ENCODE data around the gene CCDC24. TPM values are rescaled to one million over a fixed set of nuclear protein-coding genes. Genes with fewer than 3 reads are reported as not detected.

CCDC24 gene
- total and polyA plus RNA-seq, 3 experiments from 2014 or later = 0.43 to 3.4 (median 2.7) TPM

DNA sequence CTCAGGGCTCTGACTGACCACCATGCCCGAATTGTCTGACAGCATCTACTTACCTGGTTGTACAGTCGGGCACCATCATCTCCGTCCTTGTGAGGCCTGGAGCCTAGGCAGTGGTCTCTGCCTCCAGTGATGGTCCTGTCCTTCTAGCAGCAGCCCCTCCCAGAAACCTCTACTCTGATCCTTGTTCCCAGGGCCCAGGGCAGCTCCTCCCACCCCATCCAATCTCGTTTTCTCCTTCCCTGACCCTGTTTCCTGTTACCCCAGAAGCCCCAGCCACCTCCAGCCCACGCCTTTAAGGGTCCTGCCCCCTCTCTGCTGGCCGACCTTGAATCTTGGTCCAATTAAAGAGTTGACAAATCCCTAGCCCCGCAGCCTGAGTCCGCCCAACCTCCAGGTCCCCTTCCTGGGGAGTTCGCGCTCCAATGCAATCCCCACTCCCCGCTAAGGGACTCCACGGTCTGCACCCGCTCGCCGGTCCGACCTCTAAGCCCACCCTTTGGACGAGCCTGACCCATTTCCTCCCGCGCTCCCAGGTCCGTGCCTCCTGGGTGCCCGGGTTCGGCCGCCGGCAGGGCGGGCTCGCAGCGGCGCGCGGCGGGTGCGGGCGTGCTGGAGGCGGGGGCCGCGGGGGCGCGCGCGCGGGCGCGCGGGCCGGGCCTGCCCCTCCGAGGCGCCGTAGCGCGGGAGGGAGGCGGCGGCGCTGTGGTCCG is 12.7 kb upstream of the CCDC24 start, which contains the start of gene B4GALT2:
Gene B4GALT2, plus strand, starts transcription at position 660 of the 710 bp plus-strand sequence. CDS start 1,951 bp downstream, outside the sequence.
- Histone ChIP-seq H3K9me3 (ENCODE audit: low read length) (no peaks in the 10 kb centered on the region), H3K36me3 (ENCODE audit: insufficient read depth, low read length) (peaks cover 18% of the 10 kb centered on the region), H3K4me1 (ENCODE audit: insufficient read depth, low read length) (peaks cover 44% of the 10 kb centered on the region), H3K27me3 (ENCODE audit: insufficient read depth, low read length, poor library complexity, severe bottlenecking) (no peaks in the 10 kb centered on the region), H3K4me3 (ENCODE audit: low read length) (peak within 1 kb of the TSS; percentile 52), H3K27ac (ENCODE audit: low read depth, low read length) (peak within 1 kb of the TSS; percentile 43)
- Mint-ChIP-seq H3K4me1 (peaks cover 45 to 57% (median 54%) of the 10 kb centered on the region in 3 donors), H3K36me3 (peaks cover 3 to 40% (median 9%) of the 10 kb centered on the region in 3 donors), H3K27ac (peak within 1 kb of the TSS in 7 of 8 donors; percentile 57 to 91 (median 84)), H3K4me3 (peak within 1 kb of the TSS; percentile 89 to 98 (median 90)), H3K9me3 (no peaks in the 10 kb centered on the region), H3K27me3 (peaks cover 0 to 10% of the 10 kb centered on the region in 2 donors)
- DNase-seq = peak in 3 of 5 donors; percentile 28 to 29 (median 29)
- ChIA-PET CTCF (interaction anchor here (0.9 kb wide), 1 partner anchor 10 kb away, joined by 3 read pairs; no protein-coding TSS in a partner anchor), POLR2A (interaction anchor here (1.7 kb wide), 1 partner anchor 12 kb away, joined by 4 read pairs; the partner anchor contains the start of gene CCDC24)

- H3K36me3 ChIP-seq (ENCODE audit: insufficient read depth, low read length) = peaks cover 18% of the 10 kb centered on the region
- Mint-ChIP-seq H3K9me3 (no peaks in the 10 kb centered on the region), H3K27ac (no peak overlapping the region), H3K4me1 (peaks cover 40 to 52% (median 49%) of the 10 kb centered on the region in 3 donors), H3K4me3 (no peak overlapping the region), H3K36me3 (peaks cover 3 to 38% (median 9%) of the 10 kb centered on the region in 3 donors), H3K27me3 (peaks cover 0 to 10% of the 10 kb centered on the region in 2 donors)
- H3K4me3 ChIP-seq (ENCODE audit: low read length) = no peak overlapping the region
- H3K4me1 ChIP-seq (ENCODE audit: insufficient read depth, low read length) = peaks cover 39% of the 10 kb centered on the region
- H3K27ac ChIP-seq (ENCODE audit: low read depth, low read length) = no peak overlapping the region
- POLR2A ChIA-PET = no interaction called here
- no peaks in the 10 kb centered on the region for H3K9me3 ChIP-seq (ENCODE audit: low read length)
- H3K27me3 ChIP-seq (ENCODE audit: insufficient read depth, low read length, poor library complexity, severe bottlenecking) = no peaks in the 10 kb centered on the region
- CTCF ChIA-PET = no interaction called here
- no peak for DNase-seq
These were observed 12.2 kb upstream of the CCDC24 start for GRCh38 chr1:43979261-43979527.

DNA sequence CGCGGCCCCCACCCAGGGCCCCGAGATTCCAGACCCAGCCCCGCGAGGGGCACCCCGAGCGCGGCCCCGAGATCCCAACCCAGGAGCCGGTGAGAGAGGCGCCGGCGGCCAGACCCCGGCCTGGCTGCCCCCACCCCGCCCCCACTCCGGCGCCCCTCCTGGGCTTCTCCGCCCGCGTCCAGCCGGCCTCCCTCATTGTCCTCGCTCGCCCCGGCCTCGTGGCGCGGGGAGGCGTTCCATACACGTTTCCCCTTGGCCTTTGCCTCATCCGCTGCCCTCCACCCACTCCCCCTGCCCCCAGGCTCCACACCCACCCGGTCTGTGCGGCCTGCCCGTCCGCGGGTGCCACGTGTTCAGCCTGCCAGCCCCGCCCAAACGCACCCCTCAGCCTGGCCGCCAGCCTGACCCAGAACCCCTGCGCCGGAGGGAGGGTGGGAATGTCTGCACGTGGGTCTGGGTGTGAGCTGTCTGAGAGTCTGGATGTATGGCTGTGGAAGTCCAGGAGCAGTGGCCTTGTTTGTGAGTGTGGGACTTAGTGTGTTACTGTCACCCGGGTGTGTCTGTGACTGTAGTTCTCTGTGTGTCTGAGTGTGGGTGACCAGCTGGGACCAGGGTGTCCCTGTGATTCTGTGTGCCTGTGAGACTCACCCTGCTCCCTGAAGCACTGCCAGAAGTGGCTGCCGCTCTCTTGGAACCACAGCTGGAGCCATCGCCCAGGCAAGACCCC is 11.7 kb upstream of the CCDC24 start:
- Histone ChIP-seq H3K4me3 (ENCODE audit: low read length) (peak overlapping the region; percentile 49), H3K27ac (ENCODE audit: low read depth, low read length) (peak overlapping the region; percentile 43), H3K9me3 (ENCODE audit: low read length) (no peaks in the 10 kb centered on the region), H3K4me1 (ENCODE audit: insufficient read depth, low read length) (peaks cover 37% of the 10 kb centered on the region), H3K27me3 (ENCODE audit: insufficient read depth, low read length, poor library complexity, severe bottlenecking) (no peaks in the 10 kb centered on the region), H3K36me3 (ENCODE audit: insufficient read depth, low read length) (peaks cover 18% of the 10 kb centered on the region)
- Mint-ChIP-seq H3K4me1 (peaks cover 38 to 50% (median 47%) of the 10 kb centered on the region in 3 donors), H3K27me3 (peaks cover 0 to 10% of the 10 kb centered on the region in 2 donors), H3K27ac (peak overlapping the region in 6 of 8 donors; percentile 24 to 84 (median 66)), H3K9me3 (no peaks in the 10 kb centered on the region), H3K36me3 (peaks cover 3 to 33% (median 9%) of the 10 kb centered on the region in 3 donors), H3K4me3 (peak overlapping the region; percentile 88 to 92 (median 90))
- ChIA-PET POLR2A (no interaction called here), CTCF (no interaction called here)
- DNase-seq = peak in 1 of 5 donors; percentile 21

GRCh38 chr1:43980255-43981134 is 10.9 kb upstream of the CCDC24 start:
- Histone ChIP-seq H3K36me3 (ENCODE audit: insufficient read depth, low read length) (peaks cover 18% of the 10 kb centered on the region), H3K4me3 (ENCODE audit: low read length) (peak overlapping the region; percentile 49), H3K27ac (ENCODE audit: low read depth, low read length) (peak overlapping the region; percentile 43), H3K4me1 (ENCODE audit: insufficient read depth, low read length) (peaks cover 37% of the 10 kb centered on the region), H3K27me3 (ENCODE audit: insufficient read depth, low read length, poor library complexity, severe bottlenecking) (no peaks in the 10 kb centered on the region), H3K9me3 (ENCODE audit: low read length) (no peaks in the 10 kb centered on the region)
- peaks cover 38 to 47% (median 44%) of the 10 kb centered on the region in 3 donors for H3K4me1 Mint-ChIP-seq
- peaks cover 3 to 31% (median 9%) of the 10 kb centered on the region in 3 donors for H3K36me3 Mint-ChIP-seq
- CTCF ChIA-PET = no interaction called here
- H3K27me3 Mint-ChIP-seq = peaks cover 0 to 10% of the 10 kb centered on the region in 2 donors
- H3K27ac Mint-ChIP-seq = peak overlapping the region in 6 of 8 donors; percentile 32 to 84 (median 68)
- POLR2A ChIA-PET = no interaction called here
- peak overlapping the region; percentile 88 to 92 (median 90) for H3K4me3 Mint-ChIP-seq
- no peak for DNase-seq
- H3K9me3 Mint-ChIP-seq = no peaks in the 10 kb centered on the region

- Mint-ChIP-seq H3K27me3 (peaks cover 0 to 10% of the 10 kb centered on the region in 2 donors), H3K27ac (no peak overlapping the region), H3K4me3 (peak overlapping the region in 3 of 7 donors; percentile 34 to 90 (median 88)), H3K4me1 (peaks cover 33 to 40% (median 38%) of the 10 kb centered on the region in 3 donors), H3K36me3 (peaks cover 3 to 27% (median 9%) of the 10 kb centered on the region in 3 donors), H3K9me3 (no peaks in the 10 kb centered on the region)
- H3K4me1 ChIP-seq (ENCODE audit: insufficient read depth, low read length) = peaks cover 30% of the 10 kb centered on the region
- no peaks in the 10 kb centered on the region for H3K27me3 ChIP-seq (ENCODE audit: insufficient read depth, low read length, poor library complexity, severe bottlenecking)
- no peak for DNase-seq
- H3K9me3 ChIP-seq (ENCODE audit: low read length) = no peaks in the 10 kb centered on the region
- ChIA-PET CTCF (no interaction called here), POLR2A (no interaction called here)
- H3K4me3 ChIP-seq (ENCODE audit: low read length) = no peak overlapping the region
- H3K27ac ChIP-seq (ENCODE audit: low read depth, low read length) = no peak overlapping the region
- H3K36me3 ChIP-seq (ENCODE audit: insufficient read depth, low read length) = peaks cover 17% of the 10 kb centered on the region
These were observed 10.3 kb upstream of the CCDC24 start for GRCh38 chr1:43981135-43981491.

GRCh38 chr1:43981636-43982035 is 9.8 kb upstream of the CCDC24 start:
- Mint-ChIP-seq H3K36me3 (peaks cover 3 to 22% (median 9%) of the 10 kb centered on the region in 3 donors), H3K4me1 (peaks cover 28 to 35% (median 33%) of the 10 kb centered on the region in 3 donors)
- CTCF ChIA-PET = no interaction called here

DNA sequence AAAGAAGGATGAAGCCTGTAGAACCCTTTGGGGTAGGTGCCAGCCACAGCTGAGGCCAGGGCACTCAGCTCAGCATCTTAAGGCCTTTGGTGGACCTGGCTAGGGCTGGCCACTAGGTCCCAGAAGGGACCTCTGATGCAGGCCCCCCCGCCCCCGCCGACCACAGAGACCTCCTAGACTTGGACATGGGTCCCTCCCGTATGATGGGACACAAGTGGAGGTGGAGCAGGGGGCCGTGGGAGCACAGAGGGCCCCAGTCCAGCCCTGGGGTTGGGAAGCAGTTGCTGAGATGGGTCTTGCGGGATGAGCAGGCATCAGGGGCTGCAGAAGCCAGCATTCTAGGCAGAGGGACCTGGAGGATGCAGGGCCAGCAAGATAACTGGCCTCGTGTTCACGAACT is 9.2 kb upstream of the CCDC24 start:
- Mint-ChIP-seq H3K27me3 (peaks cover 0 to 10% of the 10 kb centered on the region in 2 donors), H3K27ac (peak overlapping the region in 1 of 8 donors; percentile 83), H3K9me3 (no peaks in the 10 kb centered on the region), H3K4me3 (peak overlapping the region in 2 of 7 donors; percentile 42 to 51), H3K36me3 (peaks cover 2 to 16% (median 8%) of the 10 kb centered on the region in 3 donors), H3K4me1 (peaks cover 22 to 29% (median 27%) of the 10 kb centered on the region in 3 donors)
- CTCF ChIA-PET = no interaction called here
- Histone ChIP-seq H3K27ac (ENCODE audit: low read depth, low read length) (no peak overlapping the region), H3K27me3 (ENCODE audit: insufficient read depth, low read length, poor library complexity, severe bottlenecking) (no peaks in the 10 kb centered on the region), H3K4me3 (ENCODE audit: low read length) (no peak overlapping the region), H3K9me3 (ENCODE audit: low read length) (no peaks in the 10 kb centered on the region), H3K4me1 (ENCODE audit: insufficient read depth, low read length) (peaks cover 19% of the 10 kb centered on the region), H3K36me3 (ENCODE audit: insufficient read depth, low read length) (peaks cover 6% of the 10 kb centered on the region)
- POLR2A ChIA-PET = no interaction called here
- DNase-seq = no peak

More at GRCh38 chr1:43981636-43982035, 9.8 kb upstream of the CCDC24 start:
- Histone ChIP-seq H3K9me3 (ENCODE audit: low read length) (no peaks in the 10 kb centered on the region), H3K4me1 (ENCODE audit: insufficient read depth, low read length) (peaks cover 25% of the 10 kb centered on the region), H3K36me3 (ENCODE audit: insufficient read depth, low read length) (peaks cover 12% of the 10 kb centered on the region), H3K27ac (ENCODE audit: low read depth, low read length) (no peak overlapping the region), H3K4me3 (ENCODE audit: low read length) (no peak overlapping the region), H3K27me3 (ENCODE audit: insufficient read depth, low read length, poor library complexity, severe bottlenecking) (no peaks in the 10 kb centered on the region)
- Mint-ChIP-seq H3K4me3 (peak overlapping the region in 3 of 7 donors; percentile 24 to 74 (median 49)), H3K27ac (no peak overlapping the region), H3K27me3 (peaks cover 0 to 10% of the 10 kb centered on the region in 2 donors), H3K9me3 (no peaks in the 10 kb centered on the region)
- POLR2A ChIA-PET = no interaction called here
- no peak for DNase-seq
